H1 (cell line): ENCODE measurements around the gene LRTM2. TPM values are rescaled to one million over a fixed set of nuclear protein-coding genes. Genes with fewer than 3 reads are reported as not detected.
A peak's percentile ranks its signal among the peaks of the same experiment; 100 is the strongest.

Source experiments
- CTCF ChIA-PET: fragments of 300-600 bp; sonication (Branson Sonifier 250); formaldehyde crosslinking; loops from one replicate; lab custom pipeline; 2021; ENCODE audit not compliant: partially characterized antibody; lab: Charles Lee
- POLR2A ChIA-PET: fragments of 300-600 bp; sonication (Branson Sonifier 250); formaldehyde crosslinking; loops from one replicate; lab custom pipeline; 2021; ENCODE audit warnings: inconsistent platforms; ENCODE audit not compliant: partially characterized antibody; lab: Charles Lee
- DNase-seq, 2 experiments: peaks; one replicate each; pipeline versions ENCODE4 v3.0.0 to v3.0.0-alpha.2; 2010 to 2022; ENCODE audit warnings: low spot score in 2 of 2, low read depth in 1 of 2, mixed read lengths in 1 of 2
- FAIRE-seq: peaks from 2 replicates; lab custom pipeline; 2011; peaks lifted over from hg19 to GRCh38; lab: Jason Lieb, UNC
- H2AFZ ChIP-seq: 2 replicates; pipeline ENCODE4 v1.8.1; 2012; ENCODE audit warnings: low read length, inconsistent platforms
- H2AK5ac ChIP-seq: 2 replicates; pipeline ENCODE4 v1.6.1; 2013; ENCODE audit warnings: low read depth, low read length
- H2BK120ac ChIP-seq: replicated peaks from 2 replicates; pipeline ENCODE3; 2013; ENCODE audit warnings: low read depth, low read length, inconsistent platforms
- H2BK12ac ChIP-seq: 2 replicates; pipeline ENCODE4 v1.6.1; 2013; ENCODE audit warnings: low read depth, low read length
- H2BK15ac ChIP-seq: 2 replicates; pipeline ENCODE4 v1.6.1; 2013; ENCODE audit warnings: low read length
- H2BK20ac ChIP-seq: 2 replicates; pipeline ENCODE4 v1.6.1; 2013; ENCODE audit warnings: low read length
- H2BK5ac ChIP-seq: 2 replicates; pipeline ENCODE4 v1.6.1; 2013; ENCODE audit warnings: low read depth, low read length
- H3K14ac ChIP-seq: 2 replicates; pipeline ENCODE4 v1.6.1; 2013; ENCODE audit warnings: inconsistent platforms; ENCODE audit not compliant: insufficient read length
- H3K18ac ChIP-seq: 2 replicates; pipeline ENCODE4 v1.6.1; 2013; ENCODE audit warnings: low read length; ENCODE audit errors: extremely low read depth
- H3K23ac ChIP-seq: 2 replicates; pipeline ENCODE4 v1.6.1; 2013; ENCODE audit warnings: inconsistent platforms; ENCODE audit not compliant: insufficient read length
- H3K23me2 ChIP-seq: 2 replicates; pipeline ENCODE4 v1.6.1; 2013; ENCODE audit warnings: low read depth, low read length
- H3K27ac ChIP-seq: 2 replicates; pipeline ENCODE4 v1.6.1; 2011; ENCODE audit warnings: low read depth, low read length, inconsistent platforms
- H3K27me3 ChIP-seq, 4 experiments: replicated peaks in 1 of 4; 1 replicate in 1 of 4; 2 replicates in 3 of 4; pipeline versions ENCODE4 v1.6.1 to v1.8.1; 2011 to 2013; ENCODE audit warnings: low read length in 3 of 4, mild to moderate bottlenecking in 3 of 4, inconsistent platforms in 2 of 4, mixed read lengths in 2 of 4, moderate library complexity in 1 of 4; ENCODE audit not compliant: control insufficient read depth in 3 of 4, insufficient read depth in 3 of 4; ENCODE audit errors: extremely low read depth in 1 of 4
- H3K36me3 ChIP-seq, 4 experiments: 2 replicates each; pipeline versions ENCODE4 v1.6.1 to v1.8.1; 2011 to 2013; ENCODE audit warnings: mild to moderate bottlenecking in 4 of 4, low read length in 3 of 4, moderate library complexity in 2 of 4, control low read depth in 1 of 4, inconsistent platforms in 1 of 4; ENCODE audit not compliant: insufficient read depth in 4 of 4, control insufficient read depth in 2 of 4
- H3K4ac ChIP-seq: replicated peaks from 2 replicates; pipeline ENCODE3; 2013; ENCODE audit warnings: low read length, low read depth, mixed read lengths, inconsistent platforms; ENCODE audit not compliant: insufficient read length
- H3K4me1 ChIP-seq, 4 experiments: replicated peaks in 1 of 4; 1 replicate in 1 of 4; 2 replicates in 3 of 4; pipeline versions ENCODE4 v1.6.1 to v1.8.1; 2011 to 2013; ENCODE audit warnings: low read length in 3 of 4, inconsistent platforms in 2 of 4, mixed read lengths in 1 of 4; ENCODE audit not compliant: insufficient read depth in 4 of 4, control insufficient read depth in 3 of 4
- H3K4me2 ChIP-seq, 2 experiments: 2 replicates each; pipeline versions ENCODE4 v1.6.1 to v1.8.1; 2011 to 2013; ENCODE audit warnings: low read depth in 2 of 2, low read length in 2 of 2, control low read depth in 1 of 2, inconsistent platforms in 1 of 2, mild to moderate bottlenecking in 1 of 2; ENCODE audit not compliant: insufficient read depth in 1 of 2
- H3K4me3 ChIP-seq, 4 experiments: fragments of 200-600, 300-600 bp in 1 of 4; sonication (generic), shearing (Covaris generic), sonication (Bioruptor Twin) in 1 of 4; 2 replicates each; pipeline versions ENCODE4 v1.5.1 to v1.8.1; 2011 to 2016; ENCODE audit warnings: low read length in 4 of 4, low read depth in 3 of 4, control low read depth in 2 of 4, inconsistent platforms in 2 of 4, mild to moderate bottlenecking in 2 of 4, mixed read lengths in 1 of 4, moderate library complexity in 1 of 4; ENCODE audit not compliant: insufficient read depth in 2 of 4; ENCODE audit errors: extremely low read depth in 1 of 4
- H3K56ac ChIP-seq: replicated peaks from 2 replicates; pipeline ENCODE3; 2013; ENCODE audit warnings: low read depth, mild to moderate bottlenecking, mixed read lengths, low read length, inconsistent platforms; ENCODE audit not compliant: insufficient read length
- H3K79me1 ChIP-seq: 2 replicates; pipeline ENCODE4 v1.6.1; 2013; ENCODE audit warnings: low read depth, low read length, control low read depth
- H3K79me2 ChIP-seq, 2 experiments: 2 replicates each; pipeline versions ENCODE4 v1.6.1 to v1.8.1; 2012 to 2013; ENCODE audit warnings: low read length in 2 of 2, mild to moderate bottlenecking in 2 of 2, inconsistent platforms in 1 of 2; ENCODE audit not compliant: insufficient read depth in 2 of 2, control insufficient read depth in 1 of 2
- H3K9ac ChIP-seq, 4 experiments: replicated peaks in 1 of 4; 1 replicate in 1 of 4; 2 replicates in 3 of 4; pipeline versions ENCODE4 v1.6.1 to v1.8.1; 2011 to 2013; ENCODE audit warnings: low read depth in 3 of 4, low read length in 3 of 4, control low read depth in 2 of 4, mild to moderate bottlenecking in 2 of 4, moderate library complexity in 2 of 4, inconsistent platforms in 1 of 4; ENCODE audit errors: extremely low read depth in 1 of 4
- H3K9me3 ChIP-seq, 2 experiments: 2 replicates each; pipeline versions ENCODE4 v1.6.1 to v1.8.1; 2012 to 2013; ENCODE audit warnings: mild to moderate bottlenecking in 2 of 2, moderate library complexity in 2 of 2, control low read depth in 1 of 2, inconsistent platforms in 1 of 2, low read depth in 1 of 2, low read length in 1 of 2, mixed read lengths in 1 of 2; ENCODE audit not compliant: insufficient read depth in 2 of 2
- H4K20me1 ChIP-seq, 2 experiments: replicated peaks in 1 of 2; 2 replicates each; pipeline versions ENCODE3 to v1.8.1; 2011 to 2013; ENCODE audit warnings: inconsistent platforms in 2 of 2, low read length in 2 of 2, mild to moderate bottlenecking in 1 of 2; ENCODE audit not compliant: insufficient read depth in 2 of 2, control insufficient read depth in 1 of 2
- H4K5ac ChIP-seq: 2 replicates; pipeline ENCODE4 v1.6.1; 2013; ENCODE audit warnings: low read length, low read depth, mixed read lengths, inconsistent platforms; ENCODE audit not compliant: insufficient read length
- H4K8ac ChIP-seq: 2 replicates; pipeline ENCODE4 v1.8.0; 2013; ENCODE audit warnings: mild to moderate bottlenecking, moderate library complexity, low read length, inconsistent platforms; ENCODE audit not compliant: insufficient read depth; ENCODE audit errors: extremely low read depth
- H4K91ac ChIP-seq: replicated peaks from 2 replicates; pipeline ENCODE3; 2013; ENCODE audit warnings: low read length, mixed read lengths, inconsistent platforms; ENCODE audit not compliant: insufficient read length
- CBX8 ChIP-seq: fragments of 300-800, 300-1000 bp; sonication (generic); IDR thresholded peaks from 2 replicates; pipeline ENCODE4 v1.7.1; 2016; ENCODE audit warnings: low read depth, low read length, borderline replicate concordance
- CEBPB ChIP-seq: IDR thresholded peaks from 2 replicates; pipeline ENCODE4 v1.6.1; 2012; ENCODE audit warnings: low read depth, low read length
- CREB1 ChIP-seq: IDR thresholded peaks from 2 replicates; pipeline ENCODE4 v1.6.1; 2012; ENCODE audit warnings: inconsistent platforms
- FOSL1 ChIP-seq: IDR thresholded peaks from 2 replicates; pipeline ENCODE4 v1.6.1; 2011; ENCODE audit warnings: mild to moderate bottlenecking, low read depth, low read length, moderate library complexity; ENCODE audit not compliant: insufficient read depth
- KDM5A ChIP-seq: fragments of 200-600 bp; IDR thresholded peaks from 2 replicates; pipeline ENCODE4 v1.7.1; 2012; ENCODE audit warnings: mild to moderate bottlenecking, low read length, inconsistent platforms, mixed read lengths
- NANOG ChIP-seq: IDR thresholded peaks from 2 replicates; pipeline ENCODE4 v1.6.1; 2011; ENCODE audit warnings: low read length, low read depth, mild to moderate bottlenecking, inconsistent platforms; ENCODE audit not compliant: insufficient read depth, poor library complexity, severe bottlenecking
- PHF8 ChIP-seq: fragments of 200-600 bp; sonication (generic); conservative IDR thresholded peaks from 2 replicates; pipeline ENCODE4 v1.7.1; 2012; ENCODE audit warnings: low read depth, mild to moderate bottlenecking, inconsistent platforms, low read length, moderate library complexity
- RNF2 ChIP-seq: fragments of 200-900, 300-1000 bp; sonication (generic); IDR thresholded peaks from 2 replicates; pipeline ENCODE4 v1.7.1; 2016; ENCODE audit warnings: borderline replicate concordance, low read depth, mild to moderate bottlenecking, antibody characterized with exemption, low read length; ENCODE audit not compliant: poor library complexity, severe bottlenecking; ENCODE audit errors: missing control alignments
- SAP30 ChIP-seq: fragments of 300-600 bp; sonication (generic); IDR thresholded peaks from 2 replicates; pipeline ENCODE4 v1.7.1; 2012; ENCODE audit warnings: low read length, moderate library complexity, mild to moderate bottlenecking, inconsistent platforms; ENCODE audit not compliant: insufficient read depth, insufficient replicate concordance
- SP4 ChIP-seq: IDR thresholded peaks from 2 replicates; pipeline ENCODE4 v1.6.1; 2012; ENCODE audit warnings: low read length, inconsistent platforms
- TAF1 ChIP-seq: IDR thresholded peaks from 2 replicates; pipeline ENCODE4 v1.6.1; 2011; ENCODE audit warnings: mild to moderate bottlenecking, low read depth, low read length
- WGBS, 2 experiments: shearing (Covaris generic) in 1 of 2; methylation state at CpG; one replicate each; pipeline versions ENCODE4 v1.1.6 to v1.1.7; 2013 to 2015; ENCODE audit warnings: low lambda C conversion rate in 2 of 2, mixed read lengths in 2 of 2, inconsistent platforms in 1 of 2, low coverage in 1 of 2, missing lambda C conversion rate in 1 of 2; ENCODE audit not compliant: insufficient replicate concordance in 2 of 2, insufficient coverage in 1 of 2, insufficient read length in 1 of 2; ENCODE audit errors: extremely low coverage in 1 of 2, missing lambda C conversion rate in 1 of 2; 5-methylcytosine and 5-hydroxymethylcytosine counted together
- polyA plus RNA-seq, 7 experiments: library from polyadenylated mRNA; depleted of rRNA in 3 of 7; stranded (reverse) in 5 of 7; unstranded in 2 of 7; fragments of >200 nt in 5 of 7; fragments of 200-250 nt in 2 of 7; gene quantifications; 1 replicate in 5 of 7; 2 replicates in 1 of 7; 4 replicates in 1 of 7; pipeline versions ENCODE4 v1.2.1 to v1.2.3, GENCODE V29; 2011 to 2013; ENCODE audit warnings: missing spikeins in 2 of 7, mixed read lengths in 2 of 7
- total RNA-seq: library from RNA; stranded (reverse); fragmentation: NEBNext Ultra II Directional; extraction: Animal tissue kit (Norgen Biotek cat#: 25700); gene quantifications from 2 replicates; pipeline ENCODE4 v1.2.1, GENCODE V29; 2021

Gene LRTM2
- total and polyA plus RNA-seq, 2 of the 8 experiments (the other 6 are each of a cell fraction or from before 2014, with no cell fraction given), result 0.06 TPM; not detected in 1

DNA sequence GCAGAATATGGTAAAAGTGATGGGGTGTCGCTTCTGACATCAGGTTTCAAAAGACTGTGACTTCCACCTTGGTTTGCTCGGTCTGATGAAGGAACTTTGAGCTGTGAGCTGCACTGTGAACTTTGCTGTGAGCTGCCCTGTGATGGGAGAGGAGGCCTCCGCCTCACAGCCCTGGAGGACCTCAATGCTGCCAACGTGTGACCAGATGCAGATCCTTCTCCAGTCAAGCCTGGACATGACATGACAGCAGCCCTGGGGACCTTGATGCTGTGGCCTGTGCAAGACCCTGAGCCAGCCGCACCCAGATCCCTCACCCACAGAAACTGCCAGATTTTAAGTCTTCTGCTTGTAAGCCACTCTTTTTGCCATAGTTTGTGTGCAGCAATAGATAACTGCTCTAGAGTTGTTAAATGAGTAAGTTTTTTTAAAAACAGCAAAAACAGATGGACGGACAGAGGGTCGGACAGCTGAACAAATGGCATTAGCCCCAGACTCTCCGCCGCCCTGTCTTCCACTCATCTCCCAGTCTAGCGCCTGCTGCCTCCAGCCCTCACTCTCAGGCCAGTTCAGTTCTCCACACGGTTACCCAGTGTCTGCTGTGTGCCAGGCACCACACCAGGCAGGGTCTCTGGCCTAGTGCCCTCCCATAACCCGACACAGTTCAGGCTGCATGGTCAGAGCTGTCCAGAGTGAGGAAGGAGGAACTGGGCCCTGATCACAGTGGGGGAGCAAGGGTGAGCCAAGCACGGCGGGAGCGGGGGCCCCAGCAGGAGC is 13.1 kb upstream of the LRTM2 start:
- H4K91ac ChIP-seq, result no peak overlapping the region
- no peak overlapping the region for H2BK120ac ChIP-seq
- no peaks in the 10 kb centered on the region for H3K79me1 ChIP-seq
- no peak overlapping the region for H2AFZ ChIP-seq
- CTCF ChIA-PET, result interaction anchor here (1.2 to 3.3 kb wide), 4 partner anchors 16 to 133 kb away, joined by 3 to 27 read pairs (median 4); no protein-coding TSS in a partner anchor
- WGBS, 2 experiments, result 86% methylated on average over 15 of the region's 15 CpGs; no CpG with 5 or more reads in 1 of the 2 experiments
- 0 out of 2 replicates have a peak overlapping the region, but pooled peaks have one; percentile 29 for H2BK15ac ChIP-seq
- H2AK5ac ChIP-seq, result no peak overlapping the region
- POLR2A ChIA-PET, result interaction anchor here (1.1 kb wide), 1 partner anchor 14 kb away, joined by 7 read pairs; the partner anchor contains the start of gene LRTM2
- H3K79me2 ChIP-seq, result no peaks in the 10 kb centered on the region
- no peak overlapping the region for H3K9ac ChIP-seq
- H4K20me1 ChIP-seq, result peaks cover 0 to 2% of the 10 kb centered on the region in 2 experiments
- no peak overlapping the region for H3K56ac ChIP-seq
- no peak overlapping the region for H3K18ac ChIP-seq
- no peak overlapping the region for H3K4me2 ChIP-seq
- H3K23ac ChIP-seq, result no peak overlapping the region
- H3K36me3 ChIP-seq, result no peaks in the 10 kb centered on the region
- no peaks in the 10 kb centered on the region for H3K27me3 ChIP-seq
- no peak overlapping the region for H2BK5ac ChIP-seq
- FAIRE-seq (no peak), DNase-seq (no peak)
- no peaks in the 10 kb centered on the region for H3K9me3 ChIP-seq
- no peak overlapping the region for H4K5ac ChIP-seq
- H3K14ac ChIP-seq, result no peak overlapping the region
- H3K4me3 ChIP-seq, result no peak overlapping the region
- no peaks in the 10 kb centered on the region; the same call in 1 of the 2 replicates for H3K23me2 ChIP-seq
- H2BK12ac ChIP-seq, result no peak overlapping the region
- peaks cover 0 to 2% (median 0%) of the 10 kb centered on the region in 4 experiments; a peak in 1 of 7 replicates for H3K4me1 ChIP-seq
- no peak overlapping the region for H3K27ac ChIP-seq
- no peak overlapping the region for H3K4ac ChIP-seq
- no peak overlapping the region for H2BK20ac ChIP-seq
- H4K8ac ChIP-seq, result no peak overlapping the region
- TF ChIP-seq NANOG (no peak), CREB1 (no peak), FOSL1 (no peak), CBX8 (no peak), RNF2 (no peak), SP4 (no peak), SAP30 (no peak), PHF8 (no peak), TAF1 (no peak), CEBPB (no peak), KDM5A (no peak)
